Osteoblast (primary cell): ENCODE data around the gene KRT24. TPM values are rescaled to one million over a fixed set of nuclear protein-coding genes. Genes with fewer than 3 reads are reported as not detected.

Experiments used
- DNase-seq: peaks from one replicate; pipeline ENCODE4 v3.0.0; 2011; ENCODE audit warnings: low spot score, mixed read lengths; ENCODE audit not compliant: insufficient read length; ENCODE audit errors: missing footprints
- H2AFZ ChIP-seq: 2 replicates; pipeline ENCODE4 v1.6.0; 2011; ENCODE audit warnings: mild to moderate bottlenecking, low read length
- H3K27ac ChIP-seq: 2 replicates; pipeline ENCODE4 v1.5.1; 2011; ENCODE audit warnings: mild to moderate bottlenecking, low read depth, low read length, moderate library complexity
- H3K27me3 ChIP-seq: 2 replicates; pipeline ENCODE4 v1.6.0; 2012; ENCODE audit warnings: mild to moderate bottlenecking, control low read depth, inconsistent platforms, low read length, moderate library complexity; ENCODE audit not compliant: insufficient read depth
- H3K36me3 ChIP-seq: 2 replicates; pipeline ENCODE4 v1.5.1; 2011; ENCODE audit warnings: mild to moderate bottlenecking, low read length, control low read depth, moderate library complexity; ENCODE audit not compliant: insufficient read depth
- H3K4me1 ChIP-seq: 2 replicates; pipeline ENCODE4 v1.5.1; 2011; ENCODE audit warnings: mild to moderate bottlenecking, low read length, control low read depth, moderate library complexity; ENCODE audit not compliant: insufficient read depth
- H3K4me2 ChIP-seq: 2 replicates; pipeline ENCODE4 v1.6.0; 2011; ENCODE audit warnings: mild to moderate bottlenecking, low read length; ENCODE audit not compliant: insufficient read depth
- H3K4me3 ChIP-seq: fragments of 200-600 bp; sonication (generic); 3 replicates; pipeline ENCODE4 v1.5.1; 2012; ENCODE audit warnings: mild to moderate bottlenecking, low read length, inconsistent platforms; ENCODE audit not compliant: insufficient read depth
- H3K79me2 ChIP-seq: 2 replicates; pipeline ENCODE4 v1.6.0; 2012; ENCODE audit warnings: mild to moderate bottlenecking, low read length, control low read depth, inconsistent platforms; ENCODE audit not compliant: insufficient read depth
- H3K9me3 ChIP-seq: 2 replicates; pipeline ENCODE4 v1.5.1; 2011; ENCODE audit warnings: low read depth, low read length, control low read depth
- H4K20me1 ChIP-seq: 2 replicates; pipeline ENCODE4 v1.6.0; 2012; ENCODE audit warnings: mild to moderate bottlenecking, low read length, control low read depth; ENCODE audit not compliant: insufficient read depth
- total RNA-seq: library from RNA; depleted of rRNA; stranded (reverse); fragments of >200 nt; gene quantifications from 2 replicates; pipeline ENCODE4 v1.2.3, GENCODE V29; 2012
- TF ChIP-seq, protein P1 (sequence below): IDR thresholded peaks from 2 replicates; pipeline ENCODE4 v1.5.1; 2011; ENCODE audit warnings: mild to moderate bottlenecking, low read depth, low read length, moderate library complexity; ENCODE audit errors: extremely low read depth

Gene KRT24
- total RNA-seq, 1 donor = not detected

DNA sequence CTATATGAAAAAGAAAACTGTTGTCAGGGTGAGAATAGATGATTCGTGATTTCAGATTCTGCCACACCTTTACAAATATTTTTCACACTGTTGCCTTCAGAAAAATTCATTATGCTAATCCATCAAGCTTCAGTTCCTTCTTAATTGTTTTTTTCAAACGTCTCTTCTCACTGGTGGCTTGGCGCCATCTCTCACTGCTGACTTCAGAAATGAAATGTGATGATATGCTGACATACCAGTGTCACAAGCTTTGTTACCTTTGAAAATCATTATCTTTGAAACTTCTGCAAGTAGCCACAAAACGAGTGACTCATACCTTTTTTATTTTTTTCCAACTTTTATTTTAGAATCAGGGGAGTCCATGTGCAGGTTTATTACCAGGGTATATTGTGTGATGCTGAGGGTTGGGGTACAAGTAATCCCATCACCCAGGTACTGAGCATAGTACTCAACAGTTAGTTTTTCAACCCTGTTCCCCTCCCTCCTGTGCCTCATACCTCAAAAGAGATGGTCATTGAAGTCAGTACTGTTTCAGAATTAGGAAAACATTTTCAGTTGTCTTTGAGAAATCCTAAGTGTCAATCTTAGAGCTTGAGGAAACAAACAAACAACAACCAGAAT lies 24.5 kb downstream of the KRT24 start:
- H4K20me1 ChIP-seq = no peaks in the 10 kb centered on the region
- no peak overlapping the region for H3K27ac ChIP-seq
- no peaks in the 10 kb centered on the region for H3K36me3 ChIP-seq
- H3K9me3 ChIP-seq = no peaks in the 10 kb centered on the region
- H3K4me1 ChIP-seq = no peaks in the 10 kb centered on the region
- no peak for DNase-seq
- no peak overlapping the region for H2AFZ ChIP-seq
- no peak overlapping the region for H3K4me2 ChIP-seq
- H3K27me3 ChIP-seq = peaks cover 57% of the 10 kb centered on the region
- no peaks in the 10 kb centered on the region for H3K79me2 ChIP-seq
- no peak overlapping the region for H3K4me3 ChIP-seq
- TF ChIP-seq, protein P1, sequence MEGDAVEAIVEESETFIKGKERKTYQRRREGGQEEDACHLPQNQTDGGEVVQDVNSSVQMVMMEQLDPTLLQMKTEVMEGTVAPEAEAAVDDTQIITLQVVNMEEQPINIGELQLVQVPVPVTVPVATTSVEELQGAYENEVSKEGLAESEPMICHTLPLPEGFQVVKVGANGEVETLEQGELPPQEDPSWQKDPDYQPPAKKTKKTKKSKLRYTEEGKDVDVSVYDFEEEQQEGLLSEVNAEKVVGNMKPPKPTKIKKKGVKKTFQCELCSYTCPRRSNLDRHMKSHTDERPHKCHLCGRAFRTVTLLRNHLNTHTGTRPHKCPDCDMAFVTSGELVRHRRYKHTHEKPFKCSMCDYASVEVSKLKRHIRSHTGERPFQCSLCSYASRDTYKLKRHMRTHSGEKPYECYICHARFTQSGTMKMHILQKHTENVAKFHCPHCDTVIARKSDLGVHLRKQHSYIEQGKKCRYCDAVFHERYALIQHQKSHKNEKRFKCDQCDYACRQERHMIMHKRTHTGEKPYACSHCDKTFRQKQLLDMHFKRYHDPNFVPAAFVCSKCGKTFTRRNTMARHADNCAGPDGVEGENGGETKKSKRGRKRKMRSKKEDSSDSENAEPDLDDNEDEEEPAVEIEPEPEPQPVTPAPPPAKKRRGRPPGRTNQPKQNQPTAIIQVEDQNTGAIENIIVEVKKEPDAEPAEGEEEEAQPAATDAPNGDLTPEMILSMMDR = no peak

DNA sequence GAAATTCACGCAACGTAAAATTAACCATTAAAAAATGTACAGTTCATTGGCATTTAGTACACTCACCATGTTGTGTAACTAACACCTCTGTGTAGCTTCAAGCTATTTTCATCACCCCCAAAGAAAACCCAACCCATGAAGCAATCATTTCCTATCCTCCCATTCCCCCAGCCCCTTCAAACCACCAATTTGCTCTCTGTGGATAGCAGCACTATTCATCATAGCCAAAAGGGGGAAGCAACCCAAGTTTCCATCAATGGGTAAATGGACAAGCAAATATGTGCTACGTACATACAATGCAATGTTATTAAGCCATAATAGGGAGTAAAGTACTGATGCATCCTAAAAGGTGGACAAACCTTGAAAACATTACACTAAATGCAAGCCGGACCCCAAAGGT lies 27.6 kb downstream of the KRT24 start:
- H3K79me2 ChIP-seq = no peaks in the 10 kb centered on the region
- TF ChIP-seq, protein P1 = no peak
- DNase-seq = no peak
- H3K27ac ChIP-seq = no peak overlapping the region
- no peak overlapping the region for H3K4me2 ChIP-seq
- no peak overlapping the region for H3K4me3 ChIP-seq
- no peak overlapping the region for H2AFZ ChIP-seq
- H3K36me3 ChIP-seq = no peaks in the 10 kb centered on the region
- H3K9me3 ChIP-seq = no peaks in the 10 kb centered on the region
- H3K27me3 ChIP-seq = peaks cover 63% of the 10 kb centered on the region
- H3K4me1 ChIP-seq = no peaks in the 10 kb centered on the region
- no peaks in the 10 kb centered on the region for H4K20me1 ChIP-seq

DNA sequence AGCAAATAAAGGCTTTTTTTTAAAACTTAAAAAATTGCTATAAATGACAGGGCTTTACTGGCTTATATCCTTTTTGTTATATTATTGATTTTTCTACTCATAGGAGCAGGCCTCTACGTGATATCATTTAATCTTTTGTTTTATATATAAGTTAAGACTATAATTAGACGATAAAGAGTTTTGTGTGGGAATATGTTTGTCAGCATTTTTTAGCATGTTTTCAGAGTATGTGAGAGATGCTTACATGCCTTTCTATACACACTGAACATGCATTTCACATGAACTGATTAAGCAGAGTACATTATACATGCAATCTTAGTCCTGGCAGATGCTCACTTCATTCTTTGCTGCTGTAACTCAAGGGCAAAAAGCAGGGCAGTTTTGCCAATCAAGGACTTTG lies 30.9 kb downstream of the KRT24 start:
- H3K36me3 ChIP-seq = no peaks in the 10 kb centered on the region
- no peak overlapping the region for H2AFZ ChIP-seq
- TF ChIP-seq, protein P1 = no peak
- DNase-seq = no peak
- H3K27me3 ChIP-seq = peaks cover 63% of the 10 kb centered on the region
- no peaks in the 10 kb centered on the region for H3K9me3 ChIP-seq
- H4K20me1 ChIP-seq = no peaks in the 10 kb centered on the region
- no peaks in the 10 kb centered on the region for H3K79me2 ChIP-seq
- no peak overlapping the region for H3K4me3 ChIP-seq
- no peak overlapping the region for H3K4me2 ChIP-seq
- H3K27ac ChIP-seq = no peak overlapping the region
- H3K4me1 ChIP-seq = no peaks in the 10 kb centered on the region

DNA sequence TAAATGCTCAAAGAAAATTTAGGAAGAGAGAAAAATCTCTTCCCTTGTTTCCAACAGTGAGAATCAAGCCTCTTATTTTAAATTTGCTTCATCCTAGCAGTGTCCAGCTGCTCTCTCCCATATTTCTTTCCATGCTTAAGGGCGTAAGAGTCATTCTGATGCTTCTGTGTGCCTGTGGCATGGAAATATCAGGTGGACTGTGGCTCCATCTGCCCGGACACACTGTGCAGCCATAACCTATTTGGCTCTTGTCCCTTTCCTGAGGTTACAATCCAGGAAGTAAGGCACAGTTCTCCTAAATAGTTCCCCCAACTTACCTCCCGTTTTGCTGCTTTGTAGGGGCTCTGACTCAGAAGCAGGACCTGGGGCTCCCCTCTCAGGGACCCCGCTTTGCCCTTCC lies 32.3 kb downstream of the KRT24 start:
- no peak for DNase-seq
- no peak overlapping the region for H2AFZ ChIP-seq
- H3K4me3 ChIP-seq = no peak overlapping the region
- H4K20me1 ChIP-seq = no peaks in the 10 kb centered on the region
- no peaks in the 10 kb centered on the region for H3K79me2 ChIP-seq
- no peak overlapping the region for H3K4me2 ChIP-seq
- H3K27ac ChIP-seq = no peak overlapping the region
- TF ChIP-seq, protein P1 = no peak
- H3K36me3 ChIP-seq = no peaks in the 10 kb centered on the region
- peaks cover 54% of the 10 kb centered on the region for H3K27me3 ChIP-seq
- no peaks in the 10 kb centered on the region for H3K9me3 ChIP-seq
- no peaks in the 10 kb centered on the region for H3K4me1 ChIP-seq
